MG63 (cell line): Measurements from ENCODE around the gene TEDDM1. TPM values are rescaled to one million over a fixed set of nuclear protein-coding genes. Genes with fewer than 3 reads are reported as not detected.
"Not testable (repeated sequence)": the region's sequence is repeated elsewhere in the genome, so short reads cannot be mapped to it uniquely, and the experiment has no call there.

Experiments
- DNase-seq: peaks from one replicate; pipeline ENCODE4 v3.0.0-alpha.2; 2020
- H3K27me3 ChIP-seq: fragments of 250-450 bp; sonication (Bioruptor Pico); 2 replicates; pipeline ENCODE4 v1.5.1; 2020; ENCODE audit warnings: mild to moderate bottlenecking, moderate library complexity
- H3K36me3 ChIP-seq: fragments of 250-450 bp; sonication (Bioruptor Pico); 2 replicates; pipeline ENCODE4 v1.5.1; 2020; ENCODE audit warnings: mild to moderate bottlenecking, moderate library complexity
- H3K4me3 ChIP-seq: fragments of 250-450 bp; sonication (Bioruptor Pico); 2 replicates; pipeline ENCODE4 v1.5.1; 2020; ENCODE audit warnings: mild to moderate bottlenecking, moderate library complexity
- H3K9me3 ChIP-seq: fragments of 250-450 bp; sonication (Bioruptor Pico); 2 replicates; pipeline ENCODE4 v1.5.1; 2020; ENCODE audit warnings: mild to moderate bottlenecking, moderate library complexity
- total RNA-seq: library from RNA; depleted of rRNA; stranded (reverse); fragments of >200 nt; shearing (Covaris generic); gene quantifications from 2 replicates; pipeline ENCODE4 v1.2.3, GENCODE V29; 2014; ENCODE audit warnings: low replicate concordance; rRNA removed

Gene TEDDM1, protein sequence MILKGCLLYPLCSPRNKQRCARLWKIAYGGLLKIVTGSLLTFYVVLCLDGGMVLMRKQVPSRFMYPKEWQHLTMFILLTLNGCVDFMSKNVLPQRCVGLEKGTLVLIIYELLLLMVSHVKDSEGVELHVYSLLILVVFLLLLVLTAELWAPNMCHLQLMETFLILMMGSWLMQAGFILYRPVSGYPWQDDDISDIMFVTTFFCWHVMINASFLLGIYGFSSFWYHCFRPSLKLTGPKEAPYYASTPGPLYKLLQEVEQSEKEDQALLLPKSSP
- not detected in 2 replicates for total RNA-seq

DNA sequence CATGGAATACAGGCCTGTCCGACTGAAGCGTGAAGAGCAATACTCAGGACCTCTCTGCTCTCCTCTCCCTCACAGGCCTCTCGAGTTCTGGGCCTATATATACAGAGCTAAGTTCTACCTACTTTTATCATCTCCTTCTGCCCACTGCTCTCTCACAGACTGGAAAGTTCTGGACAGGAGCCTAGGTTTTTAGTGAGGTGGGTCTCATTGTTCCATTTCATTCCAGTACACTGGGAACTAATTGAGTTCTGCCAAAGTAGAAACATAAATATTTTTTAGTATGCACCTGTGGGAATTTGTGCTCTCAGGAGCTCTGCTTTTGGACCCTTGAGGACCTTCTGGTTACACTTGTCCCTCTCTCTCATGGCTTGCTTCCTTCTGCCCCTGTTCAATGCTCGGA is at the start of gene TEDDM1:
TEDDM1 (minus strand) TSS at position 101 of the 400 bp plus-strand sequence. CDS start 182 bp downstream, outside the sequence.
- H3K9me3 ChIP-seq = peaks cover 5% of the 10 kb centered on the region
- H3K36me3 ChIP-seq = no peaks in the 10 kb centered on the region
- no peak within 1 kb of the TSS for H3K4me3 ChIP-seq
- peaks cover 3% of the 10 kb centered on the region; the same call in 1 of the 2 replicates for H3K27me3 ChIP-seq
- no peak for DNase-seq

DNA sequence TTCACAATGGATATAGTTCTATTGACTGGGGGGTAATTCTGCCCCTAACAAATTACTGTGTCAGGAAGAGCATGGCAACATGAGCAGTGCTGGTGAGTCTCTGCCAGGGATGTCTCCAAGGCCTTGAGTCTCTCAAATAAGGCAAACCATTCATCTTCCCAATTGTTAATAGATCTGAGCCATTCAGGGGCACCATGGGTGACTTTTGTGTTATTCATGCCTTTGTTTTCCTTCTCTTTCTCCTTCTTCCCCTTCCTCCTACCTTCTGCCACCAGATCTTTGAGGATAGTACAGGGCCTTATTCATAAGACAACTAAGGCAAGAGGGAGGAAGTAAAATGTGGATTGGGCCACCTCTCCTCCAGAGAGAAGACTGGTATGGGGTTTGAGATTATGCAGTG is 49.6 kb upstream of the TEDDM1 start, which contains the start of gene RGSL1:
RGSL1 (plus strand) TSS at position 60 of the 400 bp plus-strand sequence; CDS start at position 80, 20 bp downstream.
- H3K9me3 ChIP-seq = no peaks in the 10 kb centered on the region
- no peak for DNase-seq
- H3K36me3 ChIP-seq = no peaks in the 10 kb centered on the region
- H3K27me3 ChIP-seq = peaks cover 9% of the 10 kb centered on the region; the same call in 1 of the 2 replicates
- no peak within 1 kb of the TSS for H3K4me3 ChIP-seq

DNA sequence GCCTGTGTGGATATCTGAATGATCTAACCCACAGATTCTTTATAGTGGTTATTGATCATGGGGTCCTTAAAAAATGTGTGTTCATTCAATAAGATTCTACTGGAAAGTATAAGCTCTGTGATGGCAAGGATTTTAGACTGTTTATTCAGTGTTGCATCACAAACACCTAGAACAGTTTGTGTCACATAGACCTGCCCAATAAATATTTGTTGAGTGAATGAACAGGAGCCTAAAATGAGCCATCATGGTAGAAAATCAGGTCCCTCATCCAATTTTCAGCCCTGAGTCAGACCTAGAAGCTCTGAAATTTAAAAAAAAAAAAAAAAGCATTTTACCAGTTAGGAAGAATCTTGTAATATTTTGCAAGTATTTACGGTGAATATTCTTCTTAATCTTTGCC is 47.2 kb upstream of the TEDDM1 start:
- no peak for DNase-seq

DNA sequence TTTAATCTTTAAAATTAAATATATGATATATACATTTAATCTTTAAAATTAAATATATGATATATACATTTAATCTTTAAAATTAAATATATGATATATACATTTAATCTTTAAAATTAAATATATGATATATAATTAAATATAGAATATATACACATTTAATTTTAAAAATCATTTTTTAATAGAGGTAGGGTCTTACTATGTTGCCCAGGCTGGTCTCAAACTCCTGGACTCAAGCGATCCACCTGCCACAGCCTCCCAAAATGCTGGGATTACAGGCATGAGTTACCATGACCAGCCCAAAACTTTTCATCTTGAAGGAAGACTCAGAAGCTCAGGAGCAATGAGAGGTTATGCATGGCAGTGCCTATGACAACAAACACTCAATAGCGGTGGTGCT is 46.7 kb upstream of the TEDDM1 start:
- not testable (repeated sequence) for H3K36me3 ChIP-seq, H3K9me3 ChIP-seq, DNase-seq, H3K4me3 ChIP-seq, H3K27me3 ChIP-seq

More for the DNA sequence above, 47.2 kb upstream of the TEDDM1 start:
- Histone ChIP-seq H3K9me3 (no peaks in the 10 kb centered on the region), H3K36me3 (no peaks in the 10 kb centered on the region), H3K27me3 (0 out of 2 replicates have a peak, but pooled peaks cover 2% of the 10 kb centered on the region), H3K4me3 (no peak overlapping the region)

DNA sequence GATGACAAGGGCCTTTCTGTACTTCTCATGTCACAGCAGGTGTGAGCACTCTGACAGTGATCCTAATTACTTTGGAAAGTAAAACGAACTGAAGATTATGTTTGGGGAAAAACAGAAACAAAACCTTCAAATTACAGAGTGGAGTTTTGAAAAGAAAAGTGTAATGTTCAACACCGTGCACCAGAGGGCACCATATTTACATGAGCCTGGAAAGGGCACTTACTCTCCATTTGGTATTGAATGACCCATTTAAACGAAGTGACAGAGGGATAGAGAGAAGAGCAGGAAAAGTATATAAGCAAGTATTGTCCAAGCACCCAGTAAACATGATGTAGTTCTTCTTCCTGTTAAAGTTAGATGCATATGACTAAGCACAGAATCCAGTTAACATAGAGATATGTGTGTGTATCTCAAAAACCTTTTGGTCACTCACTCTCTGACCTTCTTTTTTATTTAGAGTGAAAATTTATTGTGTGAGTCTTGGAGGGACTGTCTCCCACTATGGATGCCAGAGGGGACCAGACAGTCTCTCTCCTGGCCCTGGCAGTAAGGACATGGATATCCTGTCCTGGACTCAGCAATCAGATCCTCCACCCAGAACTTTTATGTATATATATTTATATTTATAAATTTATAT is 45.7 kb upstream of the TEDDM1 start:
- H3K36me3 ChIP-seq = no peaks in the 10 kb centered on the region
- H3K9me3 ChIP-seq = no peaks in the 10 kb centered on the region
- H3K4me3 ChIP-seq = no peak overlapping the region
- DNase-seq = no peak
- 0 out of 2 replicates have a peak, but pooled peaks cover 2% of the 10 kb centered on the region for H3K27me3 ChIP-seq

DNA sequence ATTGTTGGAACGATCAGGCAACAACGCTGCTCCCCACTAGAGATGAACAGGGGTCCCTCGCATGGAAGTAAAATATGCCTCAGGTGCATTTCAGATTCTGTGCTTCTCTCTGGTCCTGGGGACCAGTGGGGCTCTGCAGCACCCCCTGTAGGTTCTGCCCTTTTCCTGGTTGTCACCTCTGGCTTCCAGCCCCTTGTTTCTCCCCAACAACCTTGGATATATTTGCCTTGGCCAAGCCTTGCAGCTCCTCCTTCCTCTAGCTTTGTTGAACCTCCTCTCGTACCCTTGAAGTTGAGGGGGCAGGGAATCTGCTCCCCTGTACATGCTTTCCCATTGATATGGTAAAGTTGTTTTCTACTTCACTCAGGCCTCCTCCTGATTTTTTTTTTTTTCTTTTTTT is 44.0 kb upstream of the TEDDM1 start:
- no peak overlapping the region for H3K4me3 ChIP-seq
- 0 out of 2 replicates have a peak, but pooled peaks cover 2% of the 10 kb centered on the region for H3K27me3 ChIP-seq
- DNase-seq = no peak
- no peaks in the 10 kb centered on the region for H3K9me3 ChIP-seq
- no peaks in the 10 kb centered on the region for H3K36me3 ChIP-seq

DNA sequence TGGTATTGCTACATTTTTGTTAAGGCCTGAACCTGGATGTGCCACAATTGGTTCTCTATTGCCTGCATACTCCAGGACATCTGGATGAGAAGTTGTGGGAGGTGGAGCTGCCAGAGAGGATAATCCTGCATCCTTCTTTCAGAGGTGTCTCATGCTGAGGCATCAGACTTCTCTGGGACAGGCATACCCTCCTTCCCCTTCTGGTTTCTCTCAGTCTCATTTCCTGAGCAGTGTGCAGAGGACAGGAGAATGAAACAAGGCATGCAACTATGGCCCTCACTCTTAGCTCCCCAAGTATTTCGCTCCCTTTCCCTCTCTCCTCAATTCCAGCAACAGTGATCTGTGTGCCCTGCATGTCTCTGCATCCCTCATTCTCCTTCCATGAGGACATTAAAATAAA is 41.9 kb upstream of the TEDDM1 start:
- DNase-seq = no peak
- no peaks in the 10 kb centered on the region for H3K9me3 ChIP-seq
- H3K4me3 ChIP-seq = no peak overlapping the region
- no peaks in the 10 kb centered on the region for H3K36me3 ChIP-seq
- no peaks in the 10 kb centered on the region for H3K27me3 ChIP-seq

DNA sequence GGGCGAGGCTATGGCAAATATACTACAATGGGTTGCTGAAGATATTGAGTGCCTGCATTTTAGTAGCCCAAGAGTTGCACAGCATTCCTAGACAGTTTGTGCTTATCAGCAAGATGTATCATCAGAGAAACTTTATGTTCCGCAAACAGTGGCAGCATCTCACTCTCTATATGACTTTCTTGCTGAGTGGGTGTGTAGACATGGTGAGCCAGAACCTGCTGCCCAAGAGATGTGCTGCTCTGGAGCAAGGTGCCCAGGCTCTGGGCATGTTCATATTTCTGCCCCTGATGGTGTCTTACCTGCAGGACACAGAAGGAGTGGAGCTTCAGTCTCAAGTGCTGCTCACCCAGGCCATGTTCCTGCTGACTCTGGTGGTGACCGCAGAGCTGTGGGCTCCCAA is 41.3 kb upstream of the TEDDM1 start:
- Histone ChIP-seq H3K36me3 (no peaks in the 10 kb centered on the region), H3K4me3 (no peak overlapping the region), H3K9me3 (no peaks in the 10 kb centered on the region), H3K27me3 (no peaks in the 10 kb centered on the region)
- DNase-seq = no peak

DNA sequence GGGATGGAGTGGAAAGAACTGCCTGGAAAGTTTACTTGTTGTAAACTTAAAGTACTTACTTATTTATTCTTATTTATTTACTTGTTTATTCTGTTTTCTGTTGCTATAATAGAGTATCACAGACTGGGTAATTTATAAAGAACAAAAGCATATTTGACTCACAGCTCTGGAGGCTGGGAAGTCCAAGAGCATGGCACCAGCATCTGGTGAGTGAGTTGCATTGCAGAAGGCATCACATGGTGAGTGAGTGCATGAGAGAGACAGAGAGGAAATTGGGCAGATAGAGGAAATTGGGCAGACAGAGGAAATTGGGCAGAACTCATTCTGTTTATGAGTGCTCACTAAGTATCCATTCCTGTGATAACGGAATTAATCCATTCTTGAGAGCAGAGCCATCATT is 37.9 kb upstream of the TEDDM1 start:
- Histone ChIP-seq H3K9me3 (no peaks in the 10 kb centered on the region), H3K4me3 (no peak overlapping the region), H3K36me3 (no peaks in the 10 kb centered on the region), H3K27me3 (no peaks in the 10 kb centered on the region)
- no peak for DNase-seq

DNA sequence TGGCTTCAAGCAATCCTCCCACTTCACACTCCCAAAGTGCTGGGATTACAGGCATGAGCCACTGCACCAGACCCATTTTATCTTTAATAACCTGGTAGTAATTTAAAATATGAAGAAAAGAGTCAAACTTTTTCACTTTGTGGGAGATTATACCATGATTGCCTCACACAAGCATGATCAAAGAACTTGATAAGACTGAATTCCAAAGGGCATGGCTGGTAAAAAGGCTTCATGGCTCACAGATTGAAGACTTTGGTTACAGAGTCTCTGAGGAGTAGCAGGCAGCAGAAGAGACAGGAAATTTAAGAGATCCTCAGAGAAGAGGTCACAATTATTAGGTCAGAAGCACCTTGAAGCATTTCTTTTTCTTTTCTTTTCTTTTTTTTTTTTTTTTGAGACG is 33.1 kb upstream of the TEDDM1 start:
- Histone ChIP-seq H3K4me3 (no peak overlapping the region), H3K9me3 (no peaks in the 10 kb centered on the region), H3K27me3 (no peaks in the 10 kb centered on the region), H3K36me3 (no peaks in the 10 kb centered on the region)
- DNase-seq = no peak

DNA sequence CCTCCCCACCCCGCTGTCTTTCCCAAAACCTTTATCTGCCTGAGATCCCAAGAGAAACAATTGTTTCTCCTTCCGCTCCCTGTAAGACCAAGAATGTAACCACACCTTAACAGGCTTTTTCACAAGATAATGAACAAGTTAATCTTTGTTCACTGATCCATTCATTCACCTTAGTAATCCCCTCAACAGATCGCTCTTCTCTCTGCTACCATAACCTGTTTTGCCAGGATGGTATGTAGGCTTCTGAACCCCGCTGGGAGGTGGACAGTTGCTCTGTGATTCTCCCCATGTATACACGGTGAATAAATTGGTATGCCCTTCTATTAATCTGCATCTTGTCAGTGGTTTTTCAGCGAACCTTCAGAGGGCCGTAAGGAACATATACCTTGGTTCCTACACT is 30.8 kb upstream of the TEDDM1 start:
- H3K4me3 ChIP-seq = no peak overlapping the region
- no peaks in the 10 kb centered on the region for H3K36me3 ChIP-seq
- DNase-seq = no peak
- no peaks in the 10 kb centered on the region for H3K9me3 ChIP-seq
- no peaks in the 10 kb centered on the region; the same call in 1 of the 2 replicates for H3K27me3 ChIP-seq

DNA sequence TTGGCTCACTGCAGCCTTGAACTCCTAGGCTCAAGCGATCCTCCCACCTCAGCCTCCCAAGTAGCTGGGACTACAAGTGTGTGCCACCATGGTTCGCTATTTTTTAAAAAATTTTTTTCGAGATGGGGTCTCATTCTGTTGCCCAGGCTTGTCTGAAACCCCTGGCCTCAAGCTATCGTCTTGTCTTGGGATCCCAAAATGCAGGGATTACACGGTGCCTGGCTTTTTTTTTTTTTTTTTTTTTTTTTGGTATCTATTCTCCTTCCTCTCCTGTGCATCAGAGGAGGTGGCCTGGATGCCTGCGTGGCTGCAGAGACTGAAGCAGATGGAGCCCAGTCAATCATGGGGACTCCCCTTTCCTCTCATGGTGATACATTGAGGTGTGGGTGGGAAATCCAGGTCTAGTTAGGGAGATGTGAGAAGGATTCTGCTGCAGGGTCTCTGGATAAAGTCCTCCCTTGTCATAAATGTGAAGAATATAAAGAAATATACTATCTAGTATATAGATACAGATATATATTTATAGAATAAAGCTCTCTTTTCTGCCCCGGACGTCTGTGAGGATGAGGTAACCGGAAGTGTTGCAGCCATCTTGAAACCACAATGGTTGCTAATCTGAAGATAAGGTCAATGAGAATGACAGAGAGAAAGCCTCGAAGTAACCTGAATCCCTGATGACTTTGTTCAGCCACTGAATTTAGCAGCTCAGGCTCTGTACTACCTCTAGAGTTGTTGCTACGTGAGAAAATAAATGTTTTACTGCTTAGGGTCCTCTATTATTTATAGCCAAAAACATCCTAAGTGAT is 30.0 kb upstream of the TEDDM1 start:
- Histone ChIP-seq H3K27me3 (no peaks in the 10 kb centered on the region; the same call in 1 of the 2 replicates), H3K4me3 (no peak overlapping the region), H3K36me3 (no peaks in the 10 kb centered on the region), H3K9me3 (no peaks in the 10 kb centered on the region)
- DNase-seq = no peak

DNA sequence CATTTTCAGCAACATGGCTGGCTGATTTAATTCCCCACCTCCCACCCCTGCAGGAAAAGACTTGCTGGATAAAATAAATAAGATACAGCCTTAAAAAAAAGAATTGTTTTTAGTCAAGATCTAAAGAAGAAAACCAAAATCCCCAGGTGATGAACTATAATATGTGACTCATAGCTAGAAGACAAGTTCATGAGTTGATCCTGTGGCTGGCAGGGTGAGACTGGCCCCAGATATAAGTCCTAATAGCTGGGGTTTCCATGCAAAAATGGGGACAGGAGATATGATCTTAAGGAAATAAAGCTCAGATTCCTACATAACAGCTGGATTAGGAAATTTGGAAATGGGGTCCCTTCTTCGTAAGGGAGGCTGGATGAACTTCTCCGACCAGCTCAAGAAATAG is 27.6 kb upstream of the TEDDM1 start:
- Histone ChIP-seq H3K4me3 (no peak overlapping the region), H3K9me3 (no peaks in the 10 kb centered on the region), H3K27me3 (no peaks in the 10 kb centered on the region; the same call in 1 of the 2 replicates), H3K36me3 (no peaks in the 10 kb centered on the region)
- DNase-seq = no peak

DNA sequence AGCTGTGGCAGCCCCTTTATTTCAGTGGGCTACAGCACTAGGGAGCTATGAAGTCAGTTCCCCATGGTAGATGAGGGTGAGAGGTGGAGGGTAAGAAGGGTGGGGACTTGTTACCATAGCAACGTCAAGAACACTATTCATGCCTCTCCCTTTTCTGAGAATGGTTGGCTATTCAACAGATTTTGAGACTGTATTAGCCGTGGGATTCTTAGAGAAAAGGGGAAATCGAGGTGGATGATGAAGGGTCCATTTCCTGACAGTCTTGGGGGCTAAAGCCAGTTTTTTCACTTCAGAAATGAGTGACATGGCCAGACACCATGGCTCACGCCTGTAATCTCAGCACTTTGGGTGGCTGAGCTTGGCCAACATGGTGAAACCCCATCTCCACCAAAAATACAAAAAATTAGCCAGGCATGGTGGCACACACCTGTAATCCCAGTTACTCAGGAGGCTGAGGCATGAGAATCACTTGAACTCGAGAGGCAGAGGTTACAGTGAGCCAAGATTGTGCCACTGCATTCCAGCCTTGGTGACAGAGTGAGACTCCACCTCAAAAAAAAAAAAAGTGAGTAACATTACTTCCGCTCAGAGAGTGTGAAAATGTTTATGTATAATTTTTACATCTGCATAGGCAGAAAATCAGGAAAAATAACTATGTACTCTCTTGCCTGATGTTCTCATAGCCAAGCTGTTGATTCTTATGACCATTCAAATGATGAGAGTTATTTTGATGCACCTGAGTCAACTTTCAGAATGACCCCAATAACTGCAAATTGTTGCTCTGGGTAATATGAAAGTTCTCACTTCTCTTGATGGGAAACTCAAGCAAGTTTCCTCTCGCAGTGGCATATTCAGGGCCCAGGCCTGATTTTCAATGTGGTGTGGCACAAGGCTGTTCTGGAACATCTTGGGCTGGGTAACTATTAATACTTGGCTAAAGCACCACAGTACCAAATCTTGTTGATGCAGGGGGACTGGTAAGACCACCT is 26.3 kb upstream of the TEDDM1 start:
- DNase-seq = no peak
- no peak overlapping the region for H3K4me3 ChIP-seq

DNA sequence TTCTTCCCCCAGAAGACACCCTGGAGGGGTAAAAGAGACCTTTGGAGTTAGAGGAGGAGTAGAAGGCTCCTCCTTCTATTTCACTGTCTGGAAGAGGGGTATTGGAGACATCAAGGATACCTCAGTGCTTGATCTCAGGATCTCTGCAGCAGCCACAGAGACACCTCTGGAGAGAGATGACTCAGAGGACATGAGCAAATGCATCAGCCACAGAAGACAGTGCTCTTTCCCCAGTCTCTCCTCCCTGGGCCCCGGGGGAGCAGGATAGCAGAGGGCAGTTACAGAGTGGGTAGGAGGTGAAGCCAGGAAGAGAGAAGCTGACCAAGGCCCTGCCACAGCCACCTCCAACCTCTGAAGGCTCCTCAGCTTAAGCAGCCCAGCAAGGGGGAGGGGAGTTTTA is 15.3 kb upstream of the TEDDM1 start:
- H3K36me3 ChIP-seq = no peaks in the 10 kb centered on the region
- peaks cover 5% of the 10 kb centered on the region; the same call in 1 of the 2 replicates for H3K9me3 ChIP-seq
- H3K27me3 ChIP-seq = no peaks in the 10 kb centered on the region; the same call in 1 of the 2 replicates
- DNase-seq = no peak
- no peak overlapping the region for H3K4me3 ChIP-seq

More for the DNA sequence above, 26.3 kb upstream of the TEDDM1 start:
- H3K9me3 ChIP-seq = no peaks in the 10 kb centered on the region
- peaks cover 6% of the 10 kb centered on the region for H3K27me3 ChIP-seq
- no peaks in the 10 kb centered on the region for H3K36me3 ChIP-seq

DNA sequence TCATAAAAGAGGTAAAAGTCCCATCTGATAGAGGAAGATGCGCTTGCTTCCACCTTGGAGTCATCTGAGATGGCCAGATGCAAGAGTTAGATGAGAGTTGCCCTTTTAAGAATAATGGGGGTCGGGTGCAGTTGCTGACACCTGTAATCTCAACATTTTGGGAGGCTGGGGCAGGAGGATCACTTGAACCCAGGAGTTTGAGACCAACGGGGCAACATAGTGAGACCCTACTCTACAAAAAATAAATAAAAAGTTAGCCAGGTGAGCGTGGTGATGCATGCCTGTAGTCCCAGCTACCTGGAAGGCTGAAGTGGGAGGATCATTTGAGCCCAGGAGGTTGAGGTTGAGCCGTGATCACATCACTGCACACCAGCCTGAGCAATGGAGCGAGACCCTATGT is 13.5 kb upstream of the TEDDM1 start:
- no peak overlapping the region for H3K4me3 ChIP-seq
- no peaks in the 10 kb centered on the region for H3K36me3 ChIP-seq
- H3K27me3 ChIP-seq = no peaks in the 10 kb centered on the region
- no peak for DNase-seq
- peaks cover 5% of the 10 kb centered on the region; the same call in 1 of the 2 replicates for H3K9me3 ChIP-seq
